NCI-H1105 (cell line): ENCODE measurements around the gene GGNBP2.

Experiments used
- DNase-seq: peaks from one replicate; lab custom pipeline; 2025; lab: John Stamatoyannopoulos, UW

GGNBP2 gene

GRCh38 chr17:36523113-36523512 is 21.6 kb upstream of the GGNBP2 start:
- no peak for DNase-seq

GRCh38 chr17:36524428-36524876 is 20.3 kb upstream of the GGNBP2 start:
- DNase-seq, result no peak

GRCh38 chr17:36525113-36525512 is 19.6 kb upstream of the GGNBP2 start:
- no peak for DNase-seq

GRCh38 chr17:36525888-36526287 is 18.8 kb upstream of the GGNBP2 start:
- no peak for DNase-seq

- no peak for DNase-seq
Observed at GRCh38 chr17:36527621-36528250, 17.0 kb upstream of the GGNBP2 start.

GRCh38 chr17:36529121-36529520 is 15.6 kb upstream of the GGNBP2 start:
- DNase-seq, result no peak

- no peak for DNase-seq
Observed at GRCh38 chr17:36532435-36532975, 12.2 kb upstream of the GGNBP2 start.

GRCh38 chr17:36533935-36534839 is 10.5 kb upstream of the GGNBP2 start:
- peak; percentile 68 for DNase-seq

- peak; percentile 77 for DNase-seq
Observed at GRCh38 chr17:36534840-36535668, 9.7 kb upstream of the GGNBP2 start, which contains the start of the genes MYO19 and PIGW. TSS of gene MYO19 (minus strand) at chr17:36534868. CDS start at chr17:36532538, 2,330 bp downstream. TSS of gene PIGW (plus strand) at chr17:36534987. CDS start at chr17:36537102, 2,115 bp downstream.

GRCh38 chr17:36535669-36536081 is 9.0 kb upstream of the GGNBP2 start:
- DNase-seq, result no peak

GRCh38 chr17:36540696-36541095 is 4.0 kb upstream of the GGNBP2 start:
- no peak for DNase-seq

- no peak for DNase-seq
Observed at GRCh38 chr17:36542755-36543154, 2.0 kb upstream of the GGNBP2 start.

- peak; percentile 0 for DNase-seq
Observed at GRCh38 chr17:36544044-36544306, 744 bp upstream of the GGNBP2 start.

- peak; percentile 73 for DNase-seq
Observed at GRCh38 chr17:36545077-36545464, 352 bp downstream of the GGNBP2 start.

GRCh38 chr17:36545465-36546417 is 1.0 kb downstream of the GGNBP2 start:
- DNase-seq, result peak; percentile 92

GRCh38 chr17:36546418-36547093 is 1.8 kb downstream of the GGNBP2 start:
- DNase-seq, result no peak

- DNase-seq, result no peak
Observed at GRCh38 chr17:36547776-36548175, 3.1 kb downstream of the GGNBP2 start.

GRCh38 chr17:36550491-36551417 is 6.0 kb downstream of the GGNBP2 start:
- no peak for DNase-seq

GRCh38 chr17:36553459-36553858 is 8.7 kb downstream of the GGNBP2 start:
- no peak for DNase-seq
